Activated naive CD8-positive, alpha-beta T cell treated with anti-CD3 and anti-CD28 coated beads, Interleukin-2, amount 50 U/mL, for 16 hours (primary cell): ENCODE data around the gene COL6A2.
A peak's percentile ranks its signal among the peaks of the same experiment; 100 is the strongest.
"Not testable (repeated sequence)": the region's sequence is repeated elsewhere in the genome, so short reads cannot be mapped to it uniquely, and the experiment has no call there.

Source experiments
- DNase-seq: peaks from one replicate; pipeline ENCODE4 v3.0.0-alpha.2; 2020; ENCODE audit warnings: low read depth, low spot score

The COL6A2 gene

GRCh38 chr21:46097336-46098293, at the start of gene COL6A2:
Gene COL6A2 (plus strand): TSS chr21:46098112.
- peak; percentile 28 for DNase-seq

GRCh38 chr21:46048926-46049889, 48.7 kb upstream of the COL6A2 start:
- DNase-seq, result no peak

- no peak for DNase-seq
These were observed 47.8 kb upstream of the COL6A2 start for GRCh38 chr21:46049890-46050667.

GRCh38 chr21:46050668-46051378, 47.1 kb upstream of the COL6A2 start:
- DNase-seq, result no peak

GRCh38 chr21:46051379-46051770, 46.5 kb upstream of the COL6A2 start:
- DNase-seq, result no peak

- no peak for DNase-seq
These were observed 45.9 kb upstream of the COL6A2 start for GRCh38 chr21:46051821-46052675.

- peak; percentile 63 for DNase-seq
These were observed 44.9 kb upstream of the COL6A2 start for GRCh38 chr21:46052703-46053651.

- DNase-seq, result no peak
These were observed 43.9 kb upstream of the COL6A2 start for GRCh38 chr21:46054031-46054430.

- DNase-seq, result no peak
These were observed 43.4 kb upstream of the COL6A2 start for GRCh38 chr21:46054451-46054881.

- DNase-seq, result no peak
These were observed 42.0 kb upstream of the COL6A2 start for GRCh38 chr21:46055863-46056281.

GRCh38 chr21:46056450-46056903, 41.4 kb upstream of the COL6A2 start:
- no peak for DNase-seq

- peak; percentile 45 for DNase-seq
These were observed 40.7 kb upstream of the COL6A2 start for GRCh38 chr21:46057111-46057709.

GRCh38 chr21:46057710-46058241, 40.1 kb upstream of the COL6A2 start:
- no peak for DNase-seq

GRCh38 chr21:46058431-46059145, 39.3 kb upstream of the COL6A2 start:
- DNase-seq, result no peak

GRCh38 chr21:46059195-46059594, 38.7 kb upstream of the COL6A2 start:
- no peak for DNase-seq

- DNase-seq, result not testable (repeated sequence)
These were observed 38.0 kb upstream of the COL6A2 start for GRCh38 chr21:46059711-46060455.
